Memory B cell (primary cell): ENCODE results near the gene SLC9C2.

Source experiments
- ATAC-seq: fragments of 150-1000 bp; cut with Tn5 transposase; 2 replicates; pipeline ENCODE4 v1.10.0; 2021; ENCODE audit warnings: low read depth, mild to moderate bottlenecking, moderate library complexity
- DNase-seq, 2 donors: peaks; one replicate each; pipeline ENCODE4 v3.0.0; 2022; ENCODE audit warnings: low spot score in 2 of 2
- H3K27ac Mint-ChIP-seq: one replicate; pipeline ENCODE4 v1.8.0; 2022; ENCODE audit warnings: mild to moderate bottlenecking, moderate library complexity, mixed read lengths
- H3K27me3 Mint-ChIP-seq: one replicate; pipeline ENCODE4 v1.8.0; 2022; ENCODE audit warnings: mixed read lengths
- H3K36me3 Mint-ChIP-seq: one replicate; pipeline ENCODE4 v1.8.0; 2022; ENCODE audit warnings: mild to moderate bottlenecking, mixed read lengths
- H3K4me1 Mint-ChIP-seq: one replicate; pipeline ENCODE4 v1.8.0; 2022; ENCODE audit warnings: mixed read lengths
- H3K4me3 Mint-ChIP-seq: one replicate; pipeline ENCODE4 v1.8.0; 2022; ENCODE audit warnings: mild to moderate bottlenecking, moderate library complexity, mixed read lengths
- H3K9me3 Mint-ChIP-seq: one replicate; pipeline ENCODE4 v1.8.0; 2022; ENCODE audit warnings: mixed read lengths

Gene SLC9C2

GRCh38 chr1:173562813-173563212 lies 40.1 kb downstream of the SLC9C2 start:
- Mint-ChIP-seq H3K27ac (no peak overlapping the region), H3K4me3 (no peak overlapping the region), H3K27me3 (peaks cover 6% of the 10 kb centered on the region), H3K36me3 (no peaks in the 10 kb centered on the region), H3K9me3 (peaks cover 17% of the 10 kb centered on the region), H3K4me1 (no peaks in the 10 kb centered on the region)
- ATAC-seq, result no peak
- no peak for DNase-seq

GRCh38 chr1:173561263-173561662 lies 41.6 kb downstream of the SLC9C2 start:
- H3K27me3 Mint-ChIP-seq, result peaks cover 3% of the 10 kb centered on the region
- H3K9me3 Mint-ChIP-seq, result peaks cover 8% of the 10 kb centered on the region
- no peaks in the 10 kb centered on the region for H3K36me3 Mint-ChIP-seq
- no peak overlapping the region for H3K4me3 Mint-ChIP-seq
- H3K4me1 Mint-ChIP-seq, result no peaks in the 10 kb centered on the region
- no peak overlapping the region for H3K27ac Mint-ChIP-seq
- ATAC-seq (no peak), DNase-seq (no peak)

GRCh38 chr1:173560285-173560880 lies 42.5 kb downstream of the SLC9C2 start:
- no peak overlapping the region for H3K4me3 Mint-ChIP-seq
- ATAC-seq, result no peak

GRCh38 chr1:173555651-173556305 lies 47.1 kb downstream of the SLC9C2 start:
- Mint-ChIP-seq H3K4me1 (no peaks in the 10 kb centered on the region), H3K27ac (no peak overlapping the region)

More at GRCh38 chr1:173560285-173560880, 42.5 kb downstream of the SLC9C2 start:
- peaks cover 2% of the 10 kb centered on the region for H3K27me3 Mint-ChIP-seq
- no peak for DNase-seq
- no peaks in the 10 kb centered on the region for H3K4me1 Mint-ChIP-seq
- H3K36me3 Mint-ChIP-seq, result no peaks in the 10 kb centered on the region
- H3K9me3 Mint-ChIP-seq, result peaks cover 6% of the 10 kb centered on the region
- H3K27ac Mint-ChIP-seq, result no peak overlapping the region

GRCh38 chr1:173554541-173555250 lies 48.2 kb downstream of the SLC9C2 start:
- DNase-seq, result no peak
- Mint-ChIP-seq H3K4me1 (no peaks in the 10 kb centered on the region), H3K27ac (no peak overlapping the region), H3K9me3 (no peaks in the 10 kb centered on the region), H3K4me3 (no peak overlapping the region), H3K27me3 (no peaks in the 10 kb centered on the region), H3K36me3 (no peaks in the 10 kb centered on the region)
- ATAC-seq, result no peak

More at GRCh38 chr1:173555651-173556305, 47.1 kb downstream of the SLC9C2 start:
- H3K9me3 Mint-ChIP-seq, result no peaks in the 10 kb centered on the region
- H3K36me3 Mint-ChIP-seq, result no peaks in the 10 kb centered on the region
- DNase-seq (no peak), ATAC-seq (no peak)
- H3K4me3 Mint-ChIP-seq, result no peak overlapping the region
- no peaks in the 10 kb centered on the region for H3K27me3 Mint-ChIP-seq

GRCh38 chr1:173554089-173554488 lies 48.8 kb downstream of the SLC9C2 start:
- Mint-ChIP-seq H3K36me3 (no peaks in the 10 kb centered on the region), H3K9me3 (no peaks in the 10 kb centered on the region), H3K27me3 (no peaks in the 10 kb centered on the region), H3K4me1 (no peaks in the 10 kb centered on the region), H3K27ac (no peak overlapping the region), H3K4me3 (no peak overlapping the region)
- ATAC-seq (no peak), DNase-seq (no peak)

- Mint-ChIP-seq H3K9me3 (no peaks in the 10 kb centered on the region), H3K4me3 (no peak overlapping the region), H3K36me3 (no peaks in the 10 kb centered on the region), H3K27me3 (no peaks in the 10 kb centered on the region), H3K4me1 (no peaks in the 10 kb centered on the region), H3K27ac (no peak overlapping the region)
- no peak for ATAC-seq
- DNase-seq, result no peak
Measured at GRCh38 chr1:173553312-173553711, 49.6 kb downstream of the SLC9C2 start.

- DNase-seq (no peak), ATAC-seq (no peak)
- no peaks in the 10 kb centered on the region for H3K36me3 Mint-ChIP-seq
- no peak overlapping the region for H3K4me3 Mint-ChIP-seq
- no peaks in the 10 kb centered on the region for H3K27me3 Mint-ChIP-seq
- H3K4me1 Mint-ChIP-seq, result no peaks in the 10 kb centered on the region
- no peak overlapping the region for H3K27ac Mint-ChIP-seq
- H3K9me3 Mint-ChIP-seq, result no peaks in the 10 kb centered on the region
Measured at GRCh38 chr1:173551699-173552098, 51.2 kb downstream of the SLC9C2 start.

- no peak overlapping the region for H3K4me3 Mint-ChIP-seq
- DNase-seq, result no peak
- no peaks in the 10 kb centered on the region for H3K9me3 Mint-ChIP-seq
- no peak for ATAC-seq
- no peaks in the 10 kb centered on the region for H3K36me3 Mint-ChIP-seq
- H3K27ac Mint-ChIP-seq, result no peak overlapping the region
- H3K4me1 Mint-ChIP-seq, result no peaks in the 10 kb centered on the region
- no peaks in the 10 kb centered on the region for H3K27me3 Mint-ChIP-seq
Measured at GRCh38 chr1:173549813-173550212, 53.1 kb downstream of the SLC9C2 start.

GRCh38 chr1:173545688-173546087 lies 57.2 kb downstream of the SLC9C2 start:
- ATAC-seq, result no peak
- DNase-seq, result no peak
- Mint-ChIP-seq H3K4me3 (no peak overlapping the region), H3K36me3 (no peaks in the 10 kb centered on the region), H3K4me1 (no peaks in the 10 kb centered on the region), H3K27ac (no peak overlapping the region), H3K27me3 (peaks cover 9% of the 10 kb centered on the region), H3K9me3 (peaks cover 1% of the 10 kb centered on the region)

- DNase-seq, result no peak
- no peak overlapping the region for H3K4me3 Mint-ChIP-seq
- H3K9me3 Mint-ChIP-seq, result no peaks in the 10 kb centered on the region
- ATAC-seq, result no peak
- peaks cover 6% of the 10 kb centered on the region for H3K4me1 Mint-ChIP-seq
- no peaks in the 10 kb centered on the region for H3K36me3 Mint-ChIP-seq
- peaks cover 9% of the 10 kb centered on the region for H3K27me3 Mint-ChIP-seq
- H3K27ac Mint-ChIP-seq, result no peak overlapping the region
Measured at GRCh38 chr1:173536223-173536622, 66.6 kb downstream of the SLC9C2 start.

- peaks cover 2% of the 10 kb centered on the region for H3K27me3 Mint-ChIP-seq
- H3K36me3 Mint-ChIP-seq, result no peaks in the 10 kb centered on the region
- no peaks in the 10 kb centered on the region for H3K9me3 Mint-ChIP-seq
- no peak for DNase-seq
- no peak for ATAC-seq
- no peak overlapping the region for H3K4me3 Mint-ChIP-seq
- H3K4me1 Mint-ChIP-seq, result peaks cover 6% of the 10 kb centered on the region
- H3K27ac Mint-ChIP-seq, result no peak overlapping the region
Measured at GRCh38 chr1:173532237-173532636, 70.6 kb downstream of the SLC9C2 start.

GRCh38 chr1:173530795-173531693 lies 71.8 kb downstream of the SLC9C2 start:
- DNase-seq, result no peak
- no peak overlapping the region for H3K27ac Mint-ChIP-seq
- no peaks in the 10 kb centered on the region for H3K36me3 Mint-ChIP-seq

GRCh38 chr1:173529106-173529505 lies 73.8 kb downstream of the SLC9C2 start:
- no peak overlapping the region for H3K27ac Mint-ChIP-seq
- no peaks in the 10 kb centered on the region for H3K36me3 Mint-ChIP-seq
- DNase-seq (no peak), ATAC-seq (no peak)
- H3K27me3 Mint-ChIP-seq, result peaks cover 2% of the 10 kb centered on the region
- H3K4me1 Mint-ChIP-seq, result peaks cover 6% of the 10 kb centered on the region
- no peak overlapping the region for H3K4me3 Mint-ChIP-seq
- no peaks in the 10 kb centered on the region for H3K9me3 Mint-ChIP-seq

More at GRCh38 chr1:173530795-173531693, 71.8 kb downstream of the SLC9C2 start:
- peaks cover 6% of the 10 kb centered on the region for H3K4me1 Mint-ChIP-seq
- H3K27me3 Mint-ChIP-seq, result peaks cover 2% of the 10 kb centered on the region
- no peak for ATAC-seq
- H3K4me3 Mint-ChIP-seq, result no peak overlapping the region
- no peaks in the 10 kb centered on the region for H3K9me3 Mint-ChIP-seq
